HepG2 (cell line): ENCODE results near the gene BMPR1B. TPM values are rescaled to one million over a fixed set of nuclear protein-coding genes. Genes with fewer than 3 reads are reported as not detected.

ENCODE experiments used
- ATAC-seq: fragments of 200-7000 bp; cut with Tn5 transposase; 3 replicates; pipeline ENCODE4 v1.9.1; 2020; ENCODE audit warnings: mild to moderate bottlenecking, moderate library complexity
- BruUV-seq: library from RNA; stranded (reverse); fragments of 400-500 nt; replicated peaks from 2 replicates; lab custom pipeline; 2021; lab: Mats Ljungman, UMichigan
- CTCF ChIA-PET: fragments of 300-600 bp; formaldehyde crosslinking; extraction: SDS; loops from one replicate; lab custom pipeline; 2021; ENCODE audit warnings: low total read pairs, inconsistent platforms, low intra/inter-chr PET ratio; lab: Yijun Ruan, JAX
- POLR2A ChIA-PET: fragments of 350-600 bp; sonication (Branson Sonifier 250); formaldehyde crosslinking; loops from one replicate; lab custom pipeline; 2020; ENCODE audit warnings: antibody characterized with exemption, inconsistent platforms; lab: Yijun Ruan, JAX
- DNase-seq: peaks from one replicate; pipeline ENCODE4 v3.0.0-alpha.2; 2015; ENCODE audit warnings: low spot score
- FAIRE-seq: peaks from 3 replicates; lab custom pipeline; 2011; peaks lifted over from hg19 to GRCh38; lab: Jason Lieb, UNC
- H2AFZ ChIP-seq: one replicate; pipeline ENCODE4 v1.6.1; 2011; ENCODE audit warnings: low read length, inconsistent platforms
- H3K27ac ChIP-seq: fragments of 300-600 bp; 3 replicates; pipeline ENCODE4 v1.8.0; 2011; ENCODE audit warnings: mixed run types, mild to moderate bottlenecking, mixed read lengths, low read length, inconsistent platforms; ENCODE audit not compliant: insufficient read depth; ENCODE audit errors: extremely low read length
- H3K27me3 ChIP-seq, 2 experiments: fragments of 200-600 bp in 1 of 2; 2 replicates in 1 of 2; 3 replicates in 1 of 2; pipeline versions ENCODE4 v1.6.0 to v1.8.0; 2011; ENCODE audit warnings: low read length in 2 of 2, mild to moderate bottlenecking in 2 of 2, moderate library complexity in 2 of 2, inconsistent platforms in 1 of 2; ENCODE audit not compliant: insufficient read depth in 2 of 2, control insufficient read depth in 1 of 2
- H3K36me3 ChIP-seq, 2 experiments: fragments of 200-600 bp in 1 of 2; replicated peaks in 1 of 2; 2 replicates in 1 of 2; 3 replicates in 1 of 2; pipeline versions ENCODE4 v1.5.1 to v1.8.0; 2011; ENCODE audit warnings: low read length in 2 of 2, inconsistent platforms in 1 of 2; ENCODE audit not compliant: insufficient read depth in 2 of 2, control insufficient read depth in 1 of 2
- H3K4me1 ChIP-seq: 2 replicates; pipeline ENCODE4 v1.5.1; 2012; ENCODE audit warnings: low read length, inconsistent platforms; ENCODE audit not compliant: insufficient read depth
- H3K4me2 ChIP-seq: 2 replicates; pipeline ENCODE4 v1.6.0; 2011; ENCODE audit warnings: low read depth, low read length, inconsistent platforms
- H3K4me3 ChIP-seq, 3 experiments: fragments of 200-600 bp in 1 of 3; sonication (generic), shearing (Covaris generic) in 1 of 3; replicated peaks in 1 of 3; 2 replicates each; pipeline ENCODE4 v1.5.1; 2011 to 2016; ENCODE audit warnings: low read length in 3 of 3, inconsistent platforms in 2 of 3, low read depth in 2 of 3, mild to moderate bottlenecking in 2 of 3, control low read depth in 1 of 3, mixed read lengths in 1 of 3; ENCODE audit not compliant: insufficient read depth in 1 of 3
- H3K79me2 ChIP-seq: one replicate; pipeline ENCODE4 v1.6.1; 2011; ENCODE audit warnings: low read length, inconsistent platforms; ENCODE audit not compliant: insufficient read depth
- H3K9ac ChIP-seq: 2 replicates; pipeline ENCODE4 v1.6.0; 2011; ENCODE audit warnings: mild to moderate bottlenecking, low read depth, low read length, inconsistent platforms; ENCODE audit not compliant: insufficient read depth
- H3K9me3 ChIP-seq: 2 replicates; pipeline ENCODE4 v1.5.1; 2012; ENCODE audit warnings: mild to moderate bottlenecking, low read length
- H4K20me1 ChIP-seq: 2 replicates; pipeline ENCODE4 v1.6.0; 2011; ENCODE audit warnings: inconsistent platforms, mild to moderate bottlenecking, low read length, moderate library complexity; ENCODE audit not compliant: insufficient read depth
- CEBPG ChIP-seq: IDR thresholded peaks from 2 replicates; pipeline ENCODE4 v1.6.1; 2016
- ETV6 ChIP-seq: sonication (generic); formaldehyde crosslinking; conservative IDR thresholded peaks from 2 replicates; pipeline ENCODE4 v1.4.0; 2020; ENCODE audit warnings: missing genetic modification reagents
- FLYWCH1 ChIP-seq: sonication (generic); formaldehyde crosslinking; IDR thresholded peaks from 2 replicates; pipeline ENCODE4 v1.8.1; 2023; ENCODE audit warnings: mild to moderate bottlenecking, missing genetic modification reagents
- IKZF4 ChIP-seq: sonication (generic); formaldehyde crosslinking; IDR thresholded peaks from 2 replicates; pipeline ENCODE4 v1.5.1; 2020; ENCODE audit warnings: borderline replicate concordance, mild to moderate bottlenecking, low read depth, missing genetic modification reagents; ENCODE audit errors: not compliant biosample characterization
- KAT2B ChIP-seq: fragments of 150-350 bp; IDR thresholded peaks from 2 replicates; pipeline ENCODE4 v1.6.1; 2014; ENCODE audit warnings: low read depth, low read length, borderline replicate concordance
- MYC ChIP-seq: sonication (generic); formaldehyde crosslinking; IDR thresholded peaks from 2 replicates; pipeline ENCODE4 v1.9.0; 2021; ENCODE audit warnings: missing genetic modification reagents, borderline replicate concordance
- NCOA1 ChIP-seq: sonication (generic); formaldehyde crosslinking; IDR thresholded peaks from 2 replicates; pipeline ENCODE4 v1.9.0; 2021; ENCODE audit warnings: missing genetic modification reagents
- NR0B2 ChIP-seq: sonication (generic); formaldehyde crosslinking; IDR thresholded peaks from 2 replicates; pipeline ENCODE4 v1.4.0; 2020; ENCODE audit warnings: mild to moderate bottlenecking, missing genetic modification reagents
- POGK ChIP-seq: sonication (generic); formaldehyde crosslinking; conservative IDR thresholded peaks from 2 replicates; pipeline ENCODE4 v1.8.0; 2022; ENCODE audit warnings: mild to moderate bottlenecking, moderate library complexity, missing genetic modification reagents
- RXRB ChIP-seq: IDR thresholded peaks from 2 replicates; pipeline ENCODE4 v1.6.1; 2016; ENCODE audit warnings: borderline replicate concordance, missing genetic modification reagents, missing compliant biosample characterization
- SMARCE1 ChIP-seq: fragments of 450-650 bp; IDR thresholded peaks from 2 replicates; pipeline ENCODE4 v1.6.1; 2017; ENCODE audit warnings: borderline replicate concordance
- SP5 ChIP-seq: IDR thresholded peaks from 2 replicates; pipeline ENCODE4 v1.6.1; 2016; ENCODE audit warnings: low read depth, borderline replicate concordance
- STAT5B ChIP-seq: sonication (generic); formaldehyde crosslinking; IDR thresholded peaks from 2 replicates; pipeline ENCODE4 v1.4.0; 2020; ENCODE audit warnings: missing genetic modification reagents
- XBP1 ChIP-seq: sonication (generic); formaldehyde crosslinking; IDR thresholded peaks from 2 replicates; pipeline ENCODE4 v1.5.0; 2020; ENCODE audit warnings: missing genetic modification reagents
- ZC3H4 ChIP-seq: sonication (generic); formaldehyde crosslinking; IDR thresholded peaks from 2 replicates; pipeline ENCODE4 v1.4.0; 2020; ENCODE audit warnings: missing genetic modification reagents, borderline replicate concordance
- ZKSCAN1 ChIP-seq: fragments of 150-350 bp; IDR thresholded peaks from 2 replicates; pipeline ENCODE4 v1.6.1; 2014; ENCODE audit warnings: low read length
- ZNF30 ChIP-seq: sonication (generic); formaldehyde crosslinking; IDR thresholded peaks from 2 replicates; pipeline ENCODE4 v1.5.0; 2020; ENCODE audit warnings: mild to moderate bottlenecking, missing genetic modification reagents
- ZNF510 ChIP-seq: sonication (generic); formaldehyde crosslinking; IDR thresholded peaks from 2 replicates; pipeline ENCODE4 v1.4.0; 2020; ENCODE audit warnings: low read depth, mild to moderate bottlenecking, missing genetic modification reagents
- ZNF709 ChIP-seq: sonication (generic); formaldehyde crosslinking; IDR thresholded peaks from 2 replicates; pipeline ENCODE4 v1.5.0; 2020; ENCODE audit warnings: mild to moderate bottlenecking, missing genetic modification reagents
- ZNF780A ChIP-seq: sonication (generic); formaldehyde crosslinking; IDR thresholded peaks from 2 replicates; pipeline ENCODE4 v1.8.0; 2022; ENCODE audit warnings: mild to moderate bottlenecking, missing genetic modification reagents, moderate library complexity
- WGBS: methylation state at CpG from one replicate; pipeline ENCODE4 v1.1.6; 2017; ENCODE audit warnings: low lambda C conversion rate; 5-methylcytosine and 5-hydroxymethylcytosine counted together
- in situ Hi-C: cut with HindIII; loops from 2 replicates; pipeline ENCODE4 v1.10.0; 2017; ENCODE audit warnings: low pct_unique_long_range_greater_than_20kb; ENCODE audit not compliant: extremely low pct_ligation_motif_present
- intact Hi-C: fragments of 100-400 bp; cut with micrococcal nuclease; formaldehyde crosslinking; loops from one replicate; pipeline ENCODE4 v1.10.0; 2022; ENCODE audit not compliant: unreplicated experiment
- polyA plus RNA-seq, 8 experiments: library from polyadenylated mRNA; depleted of rRNA in 3 of 8; stranded (reverse) in 7 of 8; unstranded in 1 of 8; fragments of >200 nt; fragmentation: Illumina TruSeq in 4 of 8; extraction: Trizol in 4 of 8; gene quantifications; 2 replicates each; pipeline versions ENCODE4 v1.2.1 to v1.2.3, GENCODE V29; 2011 to 2016; ENCODE audit warnings: low read depth in 4 of 8, missing spikeins in 1 of 8, mixed read lengths in 1 of 8; ENCODE audit not compliant: insufficient read depth in 1 of 8
- total RNA-seq, 5 experiments: library from RNA; depleted of rRNA; stranded (reverse); fragments of >200 nt; fragmentation: Illumina TruSeq; extraction: Trizol; gene quantifications; 2 replicates each; pipeline ENCODE4 v1.2.3, GENCODE V29; 2016; ENCODE audit warnings: low read depth in 1 of 5

BMPR1B gene
- total and polyA plus RNA-seq, 2 of the 13 experiments (the other 11 are each of a cell fraction or from before 2014, with no cell fraction given) = 0.07 TPM; not detected in 1

GRCh38 chr4:95021099-95021498 lies 263.3 kb downstream of the BMPR1B start:
- intact Hi-C loops = no loop called here
- no TSS peak for BruUV-seq
- in situ Hi-C loops = no loop called here
- ATAC-seq = no peak
- H3K9me3 ChIP-seq = no peaks in the 10 kb centered on the region
- no peaks in the 10 kb centered on the region for H3K79me2 ChIP-seq
- H3K27ac ChIP-seq = no peak overlapping the region
- H3K4me1 ChIP-seq = 0 out of 2 replicates have a peak, but pooled peaks cover 7% of the 10 kb centered on the region
- H4K20me1 ChIP-seq = no peaks in the 10 kb centered on the region
- H2AFZ ChIP-seq = no peak overlapping the region
- H3K4me3 ChIP-seq = no peak overlapping the region
- no peaks in the 10 kb centered on the region for H3K36me3 ChIP-seq
- no peaks in the 10 kb centered on the region for H3K27me3 ChIP-seq
- no peak for DNase-seq
- WGBS = 54% methylated on average over 1 of the region's 1 CpG
- ChIA-PET POLR2A (no interaction called here), CTCF (no interaction called here)
- FAIRE-seq = no peak
- no peak overlapping the region for H3K4me2 ChIP-seq
- TF ChIP-seq NCOA1 (CRISPR knock-in tag) (no peak), ZNF709 (CRISPR knock-in tag) (no peak), ZNF780A (CRISPR knock-in tag) (no peak), ZNF30 (CRISPR knock-in tag) (no peak), POGK (no peak), XBP1 (CRISPR knock-in tag) (no peak), RXRB (CRISPR knock-in tag) (no peak), ZC3H4 (CRISPR knock-in tag) (no peak), KAT2B (no peak), CEBPG (CRISPR knock-in tag) (no peak), SMARCE1 (no peak), ETV6 (CRISPR knock-in tag) (no peak), STAT5B (CRISPR knock-in tag) (no peak), MYC (no peak), NR0B2 (CRISPR knock-in tag) (no peak), ZKSCAN1 (no peak), ZNF510 (CRISPR knock-in tag) (no peak), SP5 (CRISPR knock-in tag) (no peak), IKZF4 (CRISPR knock-in tag) (no peak), FLYWCH1 (CRISPR knock-in tag) (no peak)
- H3K9ac ChIP-seq = no peak overlapping the region
